Measurements from ENCODE around the gene CALHM3. TPM values are rescaled to one million over a fixed set of nuclear protein-coding genes. Genes with fewer than 3 reads are reported as not detected.

The CALHM3 gene
- total RNA-seq, 1 experiment from 2014 or later, result not detected

DNA sequence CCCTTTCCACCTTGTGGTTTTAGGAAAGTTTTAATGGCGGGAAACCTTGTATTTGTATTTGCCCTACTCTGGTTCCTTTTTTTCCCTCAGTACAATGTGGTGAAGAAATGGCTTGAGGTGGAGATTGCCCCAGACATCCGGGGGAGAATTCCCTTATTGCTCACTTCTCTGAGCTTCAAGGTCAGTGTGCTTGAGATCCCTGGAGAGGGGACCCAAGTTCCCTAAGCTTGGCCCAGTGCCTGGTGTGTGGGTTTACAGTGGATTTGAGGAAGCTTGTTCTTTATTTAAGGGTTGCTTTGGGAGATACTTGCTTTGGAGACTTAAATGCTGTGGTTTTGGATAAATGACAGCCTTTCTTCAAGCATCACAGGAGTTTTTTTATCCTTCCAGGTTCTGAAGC lies 45.2 kb downstream of the CALHM3 start:
- H3K27ac ChIP-seq (ENCODE audit: low read depth, low read length, poor library complexity, severe bottlenecking), result no peak overlapping the region
- no peaks in the 10 kb centered on the region for H3K9me3 ChIP-seq (ENCODE audit: low read depth, low read length, poor library complexity, severe bottlenecking)
- ChIA-PET CTCF (no interaction called here), POLR2A (ENCODE audit: low non-redundant PET) (no interaction called here)
- no peaks in the 10 kb centered on the region for H3K4me1 ChIP-seq (ENCODE audit: insufficient read depth, low read length, poor library complexity, severe bottlenecking)
- TF ChIP-seq EZH2 (IDR thresholded peaks at IDR 0.05; ENCODE audit: borderline replicate concordance, low read depth, low read length, poor library complexity, severe bottlenecking), result no peak
- TF ChIP-seq CTCF (conservative IDR thresholded peaks at IDR 0.05; ENCODE audit: low read depth, low read length), result no peak
- no peaks in the 10 kb centered on the region for H3K27me3 ChIP-seq (replicated peaks; ENCODE audit: insufficient read depth, low read depth, low read length, poor library complexity)
- BruUV-seq (replicated peaks), result no TSS peak
- DNase-seq (ENCODE audit: low spot score), result no peak
- intact Hi-C loops (cut with micrococcal nuclease; ENCODE audit: unreplicated experiment), result no loop called here
- no peak overlapping the region for H3K4me3 ChIP-seq (ENCODE audit: low read depth, low read length, poor library complexity, severe bottlenecking)
- H3K36me3 ChIP-seq (ENCODE audit: insufficient read depth, low read length, poor library complexity, severe bottlenecking), result peaks cover 70% of the 10 kb centered on the region

DNA sequence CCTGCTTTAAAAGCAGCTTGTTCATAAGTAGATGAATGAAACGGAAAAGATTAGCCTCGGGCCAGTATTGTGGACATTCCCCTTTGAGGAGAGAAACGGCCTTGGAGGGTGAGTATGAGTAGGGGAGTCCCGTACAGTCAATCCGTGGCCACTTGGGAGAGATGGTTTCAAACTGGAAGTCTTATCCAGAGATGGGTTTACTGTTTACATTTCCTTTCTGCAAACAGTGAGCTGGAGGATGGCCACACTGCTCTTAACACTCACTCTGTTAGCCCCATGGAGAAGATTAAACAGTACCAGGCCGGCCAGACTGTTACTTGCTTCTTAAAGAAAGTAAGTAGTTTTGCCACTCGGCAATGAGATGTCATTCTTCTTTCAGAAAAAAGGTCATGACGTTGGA lies 47.1 kb downstream of the CALHM3 start:
- ChIA-PET POLR2A (ENCODE audit: low non-redundant PET) (no interaction called here), CTCF (no interaction called here)
- Histone ChIP-seq H3K27me3 (replicated peaks; ENCODE audit: insufficient read depth, low read depth, low read length, poor library complexity) (no peaks in the 10 kb centered on the region), H3K4me1 (ENCODE audit: insufficient read depth, low read length, poor library complexity, severe bottlenecking) (no peaks in the 10 kb centered on the region), H3K27ac (ENCODE audit: low read depth, low read length, poor library complexity, severe bottlenecking) (no peak overlapping the region), H3K9me3 (ENCODE audit: low read depth, low read length, poor library complexity, severe bottlenecking) (no peaks in the 10 kb centered on the region), H3K36me3 (ENCODE audit: insufficient read depth, low read length, poor library complexity, severe bottlenecking) (peaks cover 77% of the 10 kb centered on the region), H3K4me3 (ENCODE audit: low read depth, low read length, poor library complexity, severe bottlenecking) (no peak overlapping the region)
- TF ChIP-seq CTCF (conservative IDR thresholded peaks at IDR 0.05; ENCODE audit: low read depth, low read length) (no peak), EZH2 (IDR thresholded peaks at IDR 0.05; ENCODE audit: borderline replicate concordance, low read depth, low read length, poor library complexity, severe bottlenecking) (no peak)
- BruUV-seq (replicated peaks), result no TSS peak
- intact Hi-C loops (cut with micrococcal nuclease; ENCODE audit: unreplicated experiment), result no loop called here
- DNase-seq (ENCODE audit: low spot score), result no peak

DNA sequence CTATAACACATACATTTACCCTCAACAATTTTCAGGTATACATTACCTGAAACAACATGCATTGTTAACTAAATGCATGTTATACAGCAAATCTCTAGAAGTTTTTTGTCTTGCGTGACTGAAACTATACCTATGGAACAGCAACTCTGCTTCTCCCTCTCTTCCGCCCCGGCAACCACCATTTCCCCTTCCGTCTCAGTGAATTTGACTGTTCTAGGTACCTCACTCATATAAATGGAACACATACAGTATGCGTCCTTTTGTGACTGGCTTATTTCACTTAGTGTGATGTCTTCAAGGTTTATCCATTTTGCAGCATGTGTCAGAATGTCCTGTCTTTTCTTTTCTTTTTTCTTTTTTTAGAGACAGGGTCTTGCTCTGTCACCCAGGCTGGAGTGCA lies 49.4 kb downstream of the CALHM3 start:
- Histone ChIP-seq H3K4me3 (ENCODE audit: low read depth, low read length, poor library complexity, severe bottlenecking) (no peak overlapping the region), H3K36me3 (ENCODE audit: insufficient read depth, low read length, poor library complexity, severe bottlenecking) (peaks cover 81% of the 10 kb centered on the region), H3K27ac (ENCODE audit: low read depth, low read length, poor library complexity, severe bottlenecking) (no peak overlapping the region), H3K9me3 (ENCODE audit: low read depth, low read length, poor library complexity, severe bottlenecking) (no peaks in the 10 kb centered on the region), H3K4me1 (ENCODE audit: insufficient read depth, low read length, poor library complexity, severe bottlenecking) (no peaks in the 10 kb centered on the region), H3K27me3 (replicated peaks; ENCODE audit: insufficient read depth, low read depth, low read length, poor library complexity) (no peaks in the 10 kb centered on the region)
- POLR2A ChIA-PET (ENCODE audit: low non-redundant PET), result no interaction called here
- CTCF ChIA-PET, result no interaction called here
- intact Hi-C loops (cut with micrococcal nuclease; ENCODE audit: unreplicated experiment), result no loop called here
- no TSS peak for BruUV-seq (replicated peaks)
- no peak for DNase-seq (ENCODE audit: low spot score)
- TF ChIP-seq CTCF (conservative IDR thresholded peaks at IDR 0.05; ENCODE audit: low read depth, low read length) (no peak), EZH2 (IDR thresholded peaks at IDR 0.05; ENCODE audit: borderline replicate concordance, low read depth, low read length, poor library complexity, severe bottlenecking) (no peak)

Measured in A673 (cell line).